AG20443 (cell line): Measurements from ENCODE around the gene GARRE1.
"Not testable (repeated sequence)": the region's sequence is repeated elsewhere in the genome, so short reads cannot be mapped to it uniquely, and the experiment has no call there.

ENCODE experiments used
- DNase-seq: peaks from one replicate; pipeline ENCODE4 v3.0.0; 2012; ENCODE audit warnings: low spot score, mixed read lengths

GARRE1 gene

GRCh38 chr19:34260771-34261173 is 6.4 kb downstream of the GARRE1 start:
- DNase-seq = peak; percentile 34

DNA sequence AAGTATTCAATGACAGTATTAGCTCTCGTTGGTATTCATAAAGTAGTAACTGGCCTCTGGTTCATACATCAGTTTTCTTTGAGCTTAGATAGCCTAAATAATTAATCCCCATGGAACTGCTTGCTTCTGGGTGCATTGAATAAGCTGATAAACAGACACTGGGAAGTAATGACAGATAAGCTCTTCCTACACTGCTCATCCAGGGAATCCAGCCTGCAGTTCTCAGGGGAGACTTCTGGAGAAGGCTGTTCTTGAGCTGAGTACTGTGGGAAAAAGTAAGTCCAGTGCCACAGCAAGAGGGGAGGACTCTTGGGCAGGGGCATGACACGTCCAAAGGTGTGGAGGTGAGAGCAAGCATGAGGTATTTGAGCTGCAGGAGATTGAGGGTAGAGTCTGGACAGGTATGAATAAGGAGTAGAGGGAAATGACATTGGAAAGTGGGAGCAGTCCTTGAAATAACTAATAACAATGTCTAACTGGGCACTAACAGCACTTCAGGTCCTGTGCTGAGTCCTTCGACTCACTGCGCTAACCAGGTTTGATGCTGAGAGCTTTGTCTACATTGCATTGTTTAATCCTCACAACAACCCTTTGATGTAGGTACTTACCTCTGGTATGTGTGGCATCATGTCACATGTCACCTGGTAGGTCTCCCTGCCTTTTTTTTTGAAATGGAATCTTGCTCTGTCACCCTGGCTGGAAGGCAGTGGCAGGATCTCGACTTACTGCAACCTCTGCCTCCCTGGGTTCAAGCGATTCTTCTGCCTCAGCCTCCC is 7.2 kb downstream of the GARRE1 start:
- no peak for DNase-seq

- no peak for DNase-seq
Measured at GRCh38 chr19:34263745-34264237, 9.4 kb downstream of the GARRE1 start.

GRCh38 chr19:34265221-34265650 is 10.9 kb downstream of the GARRE1 start:
- no peak for DNase-seq

- no peak for DNase-seq
Measured at GRCh38 chr19:34269081-34269480, 14.7 kb downstream of the GARRE1 start.

GRCh38 chr19:34269489-34269888 is 15.1 kb downstream of the GARRE1 start:
- no peak for DNase-seq

DNA sequence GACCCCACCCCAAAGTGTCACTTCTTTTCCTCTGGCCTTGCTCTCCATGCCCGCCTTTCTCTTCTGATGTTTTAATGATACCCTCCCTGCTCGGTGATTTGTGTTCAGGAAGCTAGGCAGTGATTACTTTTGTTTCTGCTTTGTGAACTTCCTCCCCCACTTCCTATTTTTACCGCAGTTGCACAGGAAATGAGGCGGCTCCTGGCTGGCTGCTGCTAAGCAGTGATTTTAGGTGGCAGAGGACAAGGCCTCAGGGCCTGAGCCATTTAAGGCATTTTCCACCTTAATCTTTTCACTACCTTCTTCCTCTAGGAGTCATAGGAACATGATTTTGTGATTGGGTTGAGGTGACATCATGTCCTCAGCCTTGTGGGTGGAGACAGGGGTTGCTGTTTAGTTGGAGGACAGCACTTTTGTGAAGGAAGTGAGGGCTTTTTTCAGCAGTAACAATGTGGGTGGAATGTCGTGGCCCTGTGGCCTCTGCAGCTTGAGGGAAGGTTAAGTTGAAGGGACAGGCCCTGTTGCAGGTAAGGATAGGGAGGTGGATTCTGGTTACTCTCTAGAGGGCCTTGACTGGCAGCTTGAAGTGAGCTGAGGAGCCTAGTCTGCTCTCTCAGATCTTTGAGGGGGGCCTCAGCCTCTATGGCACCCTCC is 15.7 kb downstream of the GARRE1 start:
- DNase-seq = peak; percentile 56

DNA sequence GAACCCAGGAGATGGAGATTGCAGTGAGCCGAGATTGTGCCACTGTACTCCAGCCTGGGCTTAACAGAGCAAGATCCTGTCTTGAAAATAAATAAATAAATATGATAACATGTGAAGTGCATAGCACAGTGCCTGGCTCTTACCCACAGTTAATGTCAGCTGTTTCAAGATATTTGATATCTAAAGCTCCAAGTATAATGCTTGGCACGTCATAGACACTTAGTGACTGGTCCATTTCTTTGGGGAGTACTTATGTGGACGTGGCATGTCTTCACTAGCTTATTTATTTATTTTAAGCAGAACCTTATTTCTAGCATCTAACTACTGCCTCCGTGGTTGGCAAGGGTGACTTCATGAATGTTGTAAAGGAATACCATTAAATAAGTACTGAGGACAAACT is 18.8 kb downstream of the GARRE1 start:
- DNase-seq = no peak

DNA sequence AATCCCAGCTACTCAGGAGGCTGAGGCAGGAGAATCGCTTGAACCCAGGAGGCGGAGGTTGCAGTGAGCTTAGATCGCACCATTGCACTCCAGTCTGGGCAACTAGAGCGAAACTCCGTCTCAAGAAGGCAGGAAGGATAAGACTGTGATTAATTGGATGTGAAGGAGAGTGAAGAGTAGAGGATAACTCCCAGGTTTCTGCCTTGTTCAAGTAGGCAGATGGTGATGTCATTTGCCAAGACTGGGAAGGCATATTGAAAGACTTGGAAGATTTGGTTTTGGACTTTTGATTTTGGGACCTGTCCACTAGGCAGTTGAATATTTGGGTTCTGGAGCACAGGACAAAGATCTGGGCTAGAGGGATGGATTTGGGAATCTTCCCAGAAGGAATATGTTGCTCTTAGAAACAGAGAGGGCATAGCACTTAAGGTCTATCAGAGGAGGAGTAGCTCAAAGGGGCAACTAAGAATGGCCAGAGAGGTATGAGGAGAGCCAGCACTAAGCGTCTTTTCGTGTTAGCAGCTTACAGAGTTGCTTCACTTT is 20.0 kb downstream of the GARRE1 start:
- peak; percentile 24 for DNase-seq

DNA sequence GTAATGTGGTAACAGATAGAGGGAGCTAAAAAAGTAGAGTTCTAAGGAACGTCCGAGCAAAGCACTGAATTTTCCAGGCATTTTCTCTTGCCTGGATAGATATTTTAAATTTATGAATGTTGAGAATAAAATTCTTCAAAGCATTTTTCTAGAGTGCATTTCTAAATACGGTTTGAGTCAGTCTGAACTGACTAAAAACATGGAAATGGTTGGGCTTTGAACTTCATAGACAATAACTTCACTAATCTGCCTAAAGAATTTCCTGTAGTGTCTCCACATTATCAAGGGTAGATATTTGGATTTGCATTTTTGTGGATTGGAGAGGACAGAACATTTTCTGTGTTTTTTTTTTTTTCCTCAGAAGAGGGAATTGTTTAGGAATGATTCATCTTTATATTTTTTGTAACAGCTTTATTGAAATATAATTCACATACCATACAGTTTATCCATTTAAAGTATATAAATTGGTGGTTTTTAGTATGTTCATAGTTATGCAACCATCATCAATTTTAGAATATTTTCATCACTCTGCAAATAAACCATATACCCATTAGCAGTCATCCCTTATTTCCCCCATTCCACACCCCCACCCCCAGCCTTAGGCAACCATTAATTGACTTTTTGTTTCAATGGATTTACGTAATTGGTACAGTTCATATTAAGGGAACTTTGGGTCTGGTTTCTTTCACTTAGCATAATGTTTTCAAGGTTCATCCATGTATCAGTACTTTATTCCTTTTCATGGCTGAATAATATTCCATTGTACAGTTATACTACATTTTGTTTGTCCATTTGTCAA is 20.7 kb downstream of the GARRE1 start:
- DNase-seq = peak; percentile 79

DNA sequence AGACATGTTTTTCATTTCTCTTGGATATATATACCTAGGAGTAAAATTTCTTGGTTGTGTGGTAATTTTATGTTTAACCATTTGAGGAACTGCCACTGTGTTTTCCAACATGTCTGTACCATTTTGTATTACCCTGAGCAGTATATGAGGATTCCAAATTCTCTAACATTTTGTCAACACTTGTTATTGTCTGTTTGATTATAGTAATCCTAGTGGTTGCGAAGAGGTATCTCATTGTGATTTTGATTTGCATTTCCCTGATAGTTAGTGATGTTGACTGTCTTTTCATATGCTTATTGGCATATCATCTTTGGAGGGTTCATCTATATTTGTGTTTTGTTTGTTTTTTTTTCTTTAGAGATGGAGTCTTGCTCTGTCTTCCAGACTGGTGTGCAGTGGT is 21.4 kb downstream of the GARRE1 start:
- no peak for DNase-seq

- no peak for DNase-seq
Measured at GRCh38 chr19:34276614-34277013, 22.3 kb downstream of the GARRE1 start.

DNA sequence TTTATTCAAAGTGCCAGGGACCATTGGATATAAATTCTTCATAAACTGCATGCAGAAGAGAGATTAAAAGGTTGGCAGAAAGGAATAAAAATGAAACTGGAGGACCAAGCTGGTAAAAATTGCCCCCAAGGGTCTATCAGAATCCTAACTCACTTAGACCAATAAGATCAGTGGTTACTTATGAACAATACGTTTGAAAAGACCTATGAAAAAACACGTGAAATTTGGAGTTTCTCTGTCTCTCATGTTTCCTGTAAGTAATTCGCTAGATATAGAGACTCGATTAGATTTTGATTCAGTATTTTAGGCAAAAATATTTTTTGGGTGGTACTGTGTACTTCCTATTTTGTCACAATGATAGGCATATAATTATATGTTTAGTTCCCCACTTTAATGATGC is 22.9 kb downstream of the GARRE1 start:
- no peak for DNase-seq

GRCh38 chr19:34278783-34279182 is 24.4 kb downstream of the GARRE1 start:
- no peak for DNase-seq

DNA sequence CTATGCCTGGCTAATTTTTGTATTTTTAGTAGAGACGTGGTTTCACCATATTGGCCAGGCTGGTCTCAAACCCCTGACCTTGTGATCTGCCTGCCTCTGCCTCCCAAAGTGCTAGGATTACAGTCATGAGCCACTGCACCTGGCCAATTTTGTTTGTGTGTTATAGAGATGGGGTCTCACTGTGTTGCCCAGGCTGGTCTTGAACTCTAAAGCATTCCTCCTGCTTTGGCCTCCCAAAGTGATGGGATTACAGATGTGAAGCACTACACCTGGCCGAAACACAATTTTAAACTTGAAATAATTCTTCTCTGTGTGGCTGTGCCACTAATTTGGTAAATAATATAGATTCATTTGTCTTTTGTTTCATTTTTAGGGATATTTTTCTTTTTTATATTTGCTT is 27.1 kb downstream of the GARRE1 start:
- DNase-seq = not testable (repeated sequence)

DNA sequence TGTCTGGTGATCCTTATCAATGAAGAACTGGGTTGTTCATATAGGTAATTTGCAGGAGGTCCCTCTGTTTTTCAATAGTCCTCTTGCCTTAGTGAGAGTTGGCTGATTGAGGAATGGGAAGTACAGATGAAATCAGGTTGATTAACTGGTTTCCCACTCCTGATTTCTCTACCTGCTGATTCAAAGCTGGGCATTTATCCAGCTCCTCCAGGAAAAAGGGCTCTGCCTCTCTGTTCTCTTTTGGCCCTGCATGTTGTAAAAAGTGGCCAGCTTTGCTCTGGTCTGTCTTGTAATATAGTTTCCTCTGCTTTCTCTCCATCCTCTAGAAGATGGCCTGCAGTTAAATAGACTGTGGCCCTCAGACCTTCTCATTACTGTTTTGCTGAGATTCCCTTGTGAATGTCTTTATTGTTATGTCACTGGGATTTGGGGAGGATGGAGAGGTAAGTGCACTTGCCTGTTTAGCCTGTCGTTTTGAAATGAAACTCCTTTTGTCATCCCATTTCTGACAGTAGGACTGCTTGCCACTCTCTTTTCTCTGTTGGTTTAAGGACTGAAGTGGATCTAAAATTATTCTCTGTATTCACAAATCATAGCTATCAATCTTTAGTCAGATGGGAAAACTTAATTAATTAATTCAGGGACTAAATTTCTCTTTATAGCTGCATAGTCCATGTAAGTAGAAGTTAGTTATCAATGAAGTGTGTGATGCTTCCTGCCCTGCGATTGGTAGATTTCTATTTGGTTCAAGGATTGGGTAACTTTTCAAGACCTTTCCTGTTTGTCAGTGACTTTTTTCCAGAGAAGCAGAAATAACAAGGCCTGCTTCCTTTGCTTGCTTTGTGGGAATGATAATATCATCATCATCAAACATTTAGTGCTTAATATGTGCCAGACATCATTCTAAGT is 28.5 kb downstream of the GARRE1 start:
- no peak for DNase-seq

GRCh38 chr19:34284505-34284904 is 30.2 kb downstream of the GARRE1 start:
- DNase-seq = no peak

- no peak for DNase-seq
Measured at GRCh38 chr19:34287662-34288140, 33.3 kb downstream of the GARRE1 start.

DNA sequence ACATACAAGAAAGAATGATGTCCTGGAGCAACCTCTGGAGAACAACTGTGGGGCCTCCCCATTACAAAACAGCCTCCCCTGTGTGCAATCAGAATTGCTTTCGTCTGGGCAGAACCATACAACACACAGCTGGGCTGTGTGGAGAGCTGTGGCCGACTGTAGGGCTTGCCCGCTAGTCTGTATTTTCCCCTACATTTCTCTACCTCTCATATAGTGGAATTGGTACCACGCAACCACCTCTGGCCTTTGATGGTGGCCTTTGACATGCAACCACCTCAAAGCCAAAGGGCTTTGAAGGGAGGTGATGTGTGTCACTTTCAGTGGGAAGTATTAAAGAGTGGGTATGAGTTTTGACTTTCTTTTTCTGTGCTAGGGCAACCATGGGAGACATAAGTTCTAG is 34.0 kb downstream of the GARRE1 start:
- no peak for DNase-seq

DNA sequence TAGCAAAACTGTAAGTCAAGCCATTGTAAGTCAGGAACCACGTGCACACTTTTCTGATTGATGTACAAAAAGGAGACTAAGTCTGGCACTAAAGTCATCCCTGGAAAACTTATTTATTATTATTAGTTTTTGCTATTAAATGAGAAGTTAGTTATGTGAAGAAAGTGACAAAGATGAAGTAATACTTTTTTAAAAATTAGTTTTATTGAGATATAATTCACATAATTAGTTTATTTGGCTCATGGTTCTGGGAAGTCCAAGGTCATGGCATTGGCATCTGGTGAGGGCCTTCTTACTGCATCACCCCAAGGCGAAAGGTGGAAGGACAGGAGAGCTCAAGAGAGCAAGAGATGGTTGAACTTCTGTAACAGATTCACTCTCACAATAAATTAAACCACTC is 36.9 kb downstream of the GARRE1 start:
- no peak for DNase-seq

DNA sequence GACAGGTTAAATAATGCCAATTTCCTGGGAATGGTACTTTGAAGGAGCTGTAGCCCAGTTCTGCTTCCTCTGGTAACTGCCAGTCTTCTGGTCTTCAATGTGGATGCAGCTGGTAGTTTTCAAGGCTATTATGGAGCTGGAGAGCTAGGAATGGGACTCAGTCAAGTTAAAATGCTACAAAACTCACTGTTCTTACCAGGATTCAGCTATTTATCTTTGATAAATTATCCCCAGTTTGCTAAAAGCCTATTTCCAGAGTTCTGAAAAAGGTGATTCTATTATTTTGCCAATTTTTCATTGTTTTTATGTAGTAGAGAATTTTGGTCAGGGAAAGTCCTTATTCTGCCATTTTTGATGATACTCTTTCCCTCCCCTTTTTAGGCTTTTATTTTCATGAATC is 40.7 kb downstream of the GARRE1 start:
- DNase-seq = no peak
